Activated naive CD8-positive, alpha-beta T cell treated with anti-CD3 and anti-CD28 coated beads, Interleukin-2, amount 50 U/mL, for 24 hours (primary cell): ENCODE results near the gene ECSCR.
A peak's percentile ranks its signal among the peaks of the same experiment; 100 is the strongest.
"Not testable (repeated sequence)": the region's sequence is repeated elsewhere in the genome, so short reads cannot be mapped to it uniquely, and the experiment has no call there.

Experiments
- ATAC-seq: fragments of 150-1000 bp; cut with Tn5 transposase; one replicate; pipeline ENCODE4 v1.10.0; 2021
- DNase-seq: peaks from one replicate; pipeline ENCODE4 v3.0.0; 2021
- H3K27ac Mint-ChIP-seq: one replicate; pipeline ENCODE4 v1.8.0; 2021; ENCODE audit warnings: mild to moderate bottlenecking, mixed read lengths
- H3K27me3 Mint-ChIP-seq: one replicate; pipeline ENCODE4 v1.8.0; 2021; ENCODE audit warnings: mixed read lengths
- H3K36me3 Mint-ChIP-seq: one replicate; pipeline ENCODE4 v1.8.0; 2021; ENCODE audit warnings: low read depth, mixed read lengths
- H3K4me1 Mint-ChIP-seq: one replicate; pipeline ENCODE4 v1.8.0; 2021; ENCODE audit warnings: mixed read lengths
- H3K4me3 Mint-ChIP-seq: one replicate; pipeline ENCODE4 v1.8.0; 2021; ENCODE audit warnings: mild to moderate bottlenecking, moderate library complexity, mixed read lengths
- H3K9me3 Mint-ChIP-seq: one replicate; pipeline ENCODE4 v1.8.0; 2021; ENCODE audit warnings: mixed read lengths

ECSCR gene

DNA sequence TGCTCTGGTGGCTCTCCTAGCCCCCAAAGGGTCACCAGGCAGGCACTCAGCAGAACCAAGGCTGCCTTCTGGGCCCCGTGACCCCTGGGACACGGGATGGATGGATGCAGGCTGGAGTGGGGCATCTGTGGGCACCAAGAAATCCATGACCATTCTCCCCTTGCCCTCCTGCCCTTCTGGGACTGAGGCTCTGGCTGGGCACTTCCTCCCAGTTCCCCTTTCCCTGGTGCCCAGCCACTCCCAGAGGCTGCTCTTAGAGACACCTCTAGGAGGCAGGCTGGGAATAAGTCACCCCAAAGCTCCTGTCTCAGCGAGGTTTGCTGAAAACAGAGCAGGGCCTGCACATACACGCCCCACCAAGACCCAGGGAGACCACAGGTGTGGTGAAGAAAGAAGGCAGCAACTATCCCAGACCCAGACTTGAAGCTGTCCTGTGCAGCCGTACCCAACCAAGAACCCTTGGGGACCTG, 19.1 kb upstream of the ECSCR start:
- peak overlapping the region; percentile 89 for H3K27ac Mint-ChIP-seq
- no peak for DNase-seq
- peak; percentile 20 for ATAC-seq
- H3K4me1 Mint-ChIP-seq: peaks cover 34% of the 10 kb centered on the region
- peaks cover 11% of the 10 kb centered on the region for H3K36me3 Mint-ChIP-seq
- peak overlapping the region; percentile 84 for H3K4me3 Mint-ChIP-seq
- H3K27me3 Mint-ChIP-seq: no peaks in the 10 kb centered on the region
- H3K9me3 Mint-ChIP-seq: no peaks in the 10 kb centered on the region

DNA sequence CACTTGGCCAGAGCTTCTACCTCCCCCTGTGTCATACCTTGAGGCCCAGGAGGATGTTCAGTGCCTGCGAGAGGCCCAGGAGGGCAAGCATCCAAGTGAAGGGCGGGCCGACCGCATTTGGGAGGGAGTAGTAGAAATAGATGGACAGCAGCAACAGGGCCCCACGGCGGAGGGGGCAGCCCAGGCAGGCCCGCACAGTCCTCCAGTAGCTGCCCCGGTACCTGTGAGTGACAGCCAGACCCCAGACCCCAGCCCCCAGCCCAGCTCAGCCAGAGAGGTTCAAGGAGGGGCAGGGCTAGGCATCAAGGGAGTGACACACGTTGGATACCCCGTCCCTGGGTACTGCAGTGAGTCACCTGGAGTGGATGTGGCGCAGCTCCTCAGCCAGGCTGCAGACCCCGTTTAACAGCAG, 18.6 kb upstream of the ECSCR start:
- Mint-ChIP-seq H3K36me3 (peaks cover 13% of the 10 kb centered on the region), H3K4me1 (peaks cover 34% of the 10 kb centered on the region), H3K9me3 (no peaks in the 10 kb centered on the region), H3K4me3 (peak overlapping the region; percentile 84), H3K27me3 (no peaks in the 10 kb centered on the region), H3K27ac (peak overlapping the region; percentile 73)
- DNase-seq: no peak
- peak; percentile 12 for ATAC-seq

DNA sequence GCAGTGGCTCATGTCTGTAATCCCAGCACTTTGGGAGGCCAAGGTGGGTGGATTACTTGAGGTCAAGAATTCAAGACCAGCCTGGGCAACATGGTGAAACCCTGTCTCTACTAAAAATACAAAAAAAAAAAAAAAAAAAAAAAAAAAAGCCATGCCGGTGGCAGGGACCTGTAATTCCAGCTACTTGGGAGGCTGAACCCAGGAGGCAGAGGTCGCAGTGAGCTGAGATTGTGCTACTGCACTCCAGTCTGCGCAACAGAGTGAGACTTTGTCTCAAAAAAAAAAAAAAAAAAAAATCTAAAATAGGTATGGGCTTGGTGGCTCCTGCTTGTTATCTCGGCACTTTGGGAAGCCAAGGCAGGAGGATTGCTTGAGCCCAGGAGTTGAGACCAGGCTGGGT, 17.2 kb upstream of the ECSCR start:
- DNase-seq, H3K27ac Mint-ChIP-seq, H3K9me3 Mint-ChIP-seq, H3K4me3 Mint-ChIP-seq, ATAC-seq, H3K27me3 Mint-ChIP-seq: not testable (repeated sequence)
- peaks cover 47% of the 10 kb centered on the region for H3K4me1 Mint-ChIP-seq
- H3K36me3 Mint-ChIP-seq: peaks cover 24% of the 10 kb centered on the region

DNA sequence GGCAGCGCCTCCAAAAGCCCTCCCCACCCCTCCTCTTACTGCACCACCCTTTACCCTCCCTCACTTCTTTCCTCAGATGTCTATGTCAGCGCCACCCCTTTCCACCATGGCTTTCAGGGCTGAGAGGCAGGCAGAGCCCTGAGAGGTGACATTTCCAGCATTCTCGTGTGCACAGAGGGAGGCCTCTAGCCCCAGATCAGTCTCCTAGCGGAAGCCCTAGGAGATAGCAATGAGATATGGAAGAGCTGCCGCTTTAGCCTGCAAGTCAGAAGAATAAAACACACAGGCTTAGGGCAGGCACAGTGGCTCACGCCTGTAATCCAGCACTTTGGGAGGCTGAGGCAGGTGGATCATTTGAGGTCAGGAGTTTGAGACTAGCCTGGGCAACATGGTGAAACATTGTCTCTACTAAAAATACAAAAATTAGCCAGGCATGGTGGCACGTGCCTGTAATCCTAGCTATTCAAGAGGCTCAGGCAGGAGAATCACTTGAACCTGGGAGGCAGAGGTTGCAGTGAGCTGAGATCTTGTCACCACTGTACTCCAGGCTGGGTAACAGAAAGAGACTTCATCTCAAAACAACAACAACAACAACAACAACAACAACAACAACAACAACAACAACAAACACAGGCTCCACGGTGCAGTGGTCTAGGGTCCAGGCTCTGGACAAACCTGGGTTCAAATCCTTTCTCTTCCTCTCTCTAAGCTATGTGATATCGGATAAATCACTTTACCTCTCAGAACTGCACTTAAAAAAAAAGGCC, 16.3 kb upstream of the ECSCR start:
- DNase-seq, H3K9me3 Mint-ChIP-seq, ATAC-seq, H3K4me3 Mint-ChIP-seq, H3K27me3 Mint-ChIP-seq: not testable (repeated sequence)
- H3K27ac Mint-ChIP-seq: peak overlapping the region; percentile 57
- peaks cover 54% of the 10 kb centered on the region for H3K4me1 Mint-ChIP-seq
- peaks cover 24% of the 10 kb centered on the region for H3K36me3 Mint-ChIP-seq

DNA sequence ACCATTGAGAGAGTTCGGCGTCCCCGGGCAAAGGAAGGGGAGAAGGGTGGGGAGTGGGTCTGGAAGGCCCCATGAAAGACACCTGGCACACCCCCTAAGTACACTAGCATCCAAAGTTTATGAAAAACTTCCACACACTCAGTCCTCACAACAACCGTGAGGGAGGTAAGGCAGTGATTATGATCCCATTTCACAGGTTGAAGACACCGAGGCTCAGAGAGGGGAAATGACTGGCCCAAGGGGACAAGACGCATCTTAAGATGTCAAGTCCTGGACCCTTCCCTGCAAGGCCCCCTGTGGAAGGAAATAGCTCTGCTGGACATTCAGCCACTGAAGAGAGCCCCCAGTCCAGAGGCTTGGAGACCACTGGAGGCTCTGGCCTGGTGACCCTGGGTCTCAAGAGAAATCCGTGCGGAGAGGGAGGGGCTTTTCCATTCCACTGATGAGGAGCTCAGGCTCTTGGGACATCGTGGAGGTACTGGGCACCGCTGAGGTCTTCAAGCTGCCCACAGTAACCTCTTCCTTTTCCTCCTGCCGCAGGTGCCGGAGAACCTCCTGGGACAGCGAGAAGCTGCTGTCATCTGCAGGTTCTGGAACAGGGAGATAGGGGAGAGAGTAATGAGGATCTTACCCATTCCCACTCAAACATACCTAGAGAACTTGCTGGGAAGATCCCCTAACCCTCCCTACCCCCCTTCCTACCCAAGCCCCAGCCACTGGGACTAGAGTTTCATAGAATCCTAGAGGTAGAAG, 13.5 kb upstream of the ECSCR start:
- H3K4me1 Mint-ChIP-seq: peaks cover 53% of the 10 kb centered on the region
- DNase-seq (no peak), ATAC-seq (no peak)
- H3K36me3 Mint-ChIP-seq: peaks cover 22% of the 10 kb centered on the region
- no peak overlapping the region for H3K27ac Mint-ChIP-seq
- no peaks in the 10 kb centered on the region for H3K27me3 Mint-ChIP-seq
- no peak overlapping the region for H3K4me3 Mint-ChIP-seq
- H3K9me3 Mint-ChIP-seq: no peaks in the 10 kb centered on the region

DNA sequence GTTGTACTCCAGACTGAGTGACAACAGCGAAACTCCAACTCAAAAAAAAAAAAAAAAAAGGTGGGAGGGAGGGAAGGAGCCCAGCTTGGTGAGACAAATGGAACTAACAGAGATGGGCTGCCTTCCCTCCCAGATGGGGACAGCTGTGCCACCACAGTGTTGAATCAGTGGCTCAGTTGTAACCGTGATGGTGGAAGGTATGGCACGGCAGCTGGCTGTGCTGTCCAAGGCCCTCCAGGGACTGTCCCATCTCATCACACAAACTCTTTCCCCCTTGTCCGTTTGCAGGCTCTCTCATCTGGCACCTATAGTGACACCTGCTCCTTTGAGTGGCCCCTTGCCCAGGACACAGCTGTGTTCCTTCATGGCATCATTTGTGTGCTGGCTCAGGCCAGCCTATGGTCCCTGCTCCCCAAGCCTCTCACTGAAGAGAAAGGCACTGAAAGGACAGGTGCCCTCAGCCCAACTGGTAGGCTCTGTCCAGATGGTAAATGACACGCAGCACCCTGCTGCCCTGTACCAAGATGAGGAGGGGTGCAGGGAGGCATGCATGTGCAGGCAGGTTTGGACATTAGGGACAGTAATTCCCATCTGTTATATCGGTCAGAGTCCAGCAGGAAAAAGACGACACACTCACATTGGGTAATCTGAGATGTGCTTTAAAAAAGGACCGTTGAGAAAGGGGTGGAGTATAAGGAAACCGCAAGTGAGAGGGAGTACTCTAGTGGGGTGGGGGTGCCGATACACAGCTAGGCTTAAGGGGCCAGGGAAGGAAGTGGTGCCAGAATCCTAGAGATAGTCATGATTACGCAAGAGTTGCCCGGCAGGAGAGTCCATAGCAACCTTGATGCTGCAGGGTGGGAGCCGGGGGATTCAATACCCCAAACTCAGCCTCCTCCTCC, 12.6 kb upstream of the ECSCR start:
- DNase-seq (no peak), ATAC-seq (no peak)
- Mint-ChIP-seq H3K4me3 (peak overlapping the region; percentile 18), H3K4me1 (peaks cover 54% of the 10 kb centered on the region), H3K36me3 (peaks cover 16% of the 10 kb centered on the region), H3K27ac (peak overlapping the region; percentile 44), H3K27me3 (no peaks in the 10 kb centered on the region), H3K9me3 (no peaks in the 10 kb centered on the region)

DNA sequence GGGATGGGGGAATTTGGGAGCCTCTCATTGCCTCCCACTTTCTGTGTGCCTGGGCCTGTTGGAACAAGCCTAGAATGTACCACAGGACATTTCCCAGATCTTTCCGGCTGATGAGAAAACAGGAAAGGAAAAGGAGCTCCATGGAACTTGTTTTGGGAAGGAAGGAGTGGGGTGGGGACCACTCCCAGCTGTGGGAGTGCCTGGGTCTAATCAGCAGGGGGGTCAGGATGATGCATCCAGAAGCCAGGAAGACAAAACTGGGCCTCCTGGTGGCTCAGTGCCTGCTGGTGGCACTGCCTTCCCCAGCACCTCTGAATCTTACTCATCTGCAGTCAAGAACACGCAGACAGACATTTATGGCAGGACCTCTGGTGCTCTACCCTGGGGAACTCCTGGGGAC, 11.0 kb upstream of the ECSCR start:
- DNase-seq (no peak), ATAC-seq (no peak)
- Mint-ChIP-seq H3K4me1 (peaks cover 58% of the 10 kb centered on the region), H3K27me3 (no peaks in the 10 kb centered on the region), H3K9me3 (no peaks in the 10 kb centered on the region), H3K36me3 (peaks cover 13% of the 10 kb centered on the region), H3K4me3 (no peak overlapping the region), H3K27ac (peak overlapping the region; percentile 26)

DNA sequence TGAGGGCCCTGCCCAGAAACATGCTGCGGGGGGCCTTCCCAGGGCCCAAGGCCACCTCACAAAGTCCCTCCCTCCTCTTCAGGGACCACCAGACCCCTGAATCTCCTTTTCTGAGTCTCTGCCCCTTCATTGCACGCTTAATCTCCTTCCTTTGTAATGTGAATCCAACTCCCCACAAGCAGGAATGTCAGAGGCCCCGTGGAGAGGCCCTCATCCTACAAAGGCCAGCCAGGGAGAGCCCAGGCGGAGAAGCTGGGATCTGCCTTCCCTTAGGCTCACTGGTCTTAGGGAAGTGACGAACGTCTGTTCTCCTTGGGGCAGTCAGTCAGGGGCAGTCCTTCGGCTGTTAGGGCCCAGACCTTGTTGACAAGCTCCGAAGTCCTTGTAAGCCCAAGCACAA, 10.6 kb upstream of the ECSCR start:
- no peaks in the 10 kb centered on the region for H3K27me3 Mint-ChIP-seq
- H3K4me1 Mint-ChIP-seq: peaks cover 62% of the 10 kb centered on the region
- DNase-seq (no peak), ATAC-seq (no peak)
- H3K4me3 Mint-ChIP-seq: no peak overlapping the region
- H3K36me3 Mint-ChIP-seq: peaks cover 13% of the 10 kb centered on the region
- no peak overlapping the region for H3K27ac Mint-ChIP-seq
- H3K9me3 Mint-ChIP-seq: no peaks in the 10 kb centered on the region

DNA sequence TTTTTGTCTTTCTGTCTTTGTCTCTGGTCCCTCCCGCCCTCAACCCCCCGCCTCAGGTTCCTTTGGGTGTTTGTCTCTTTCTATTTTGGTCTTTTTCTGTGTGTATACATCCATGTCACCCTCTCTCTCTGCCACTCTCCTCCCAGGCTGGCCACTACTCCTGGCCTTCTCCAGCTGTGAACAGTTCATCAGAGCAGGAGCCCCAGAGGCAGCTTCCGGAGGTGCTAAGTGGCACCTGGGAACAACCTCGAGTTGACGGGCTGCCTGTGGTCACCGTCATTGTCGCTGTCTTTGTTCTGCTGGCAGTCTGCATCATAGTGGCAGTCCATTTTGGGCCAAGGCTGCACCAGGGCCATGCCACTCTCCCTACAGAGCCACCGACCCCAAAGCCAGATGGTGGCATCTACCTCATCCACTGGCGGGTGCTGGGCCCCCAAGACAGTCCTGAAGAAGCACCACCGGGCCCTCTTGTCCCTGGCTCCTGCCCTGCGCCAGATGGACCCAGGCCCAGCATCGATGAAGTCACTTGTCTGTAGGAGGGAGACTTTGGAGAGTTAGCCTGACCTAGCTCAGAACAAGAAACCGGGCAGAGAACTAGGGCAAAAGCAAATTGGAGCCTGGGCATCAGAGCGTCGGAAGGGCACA, 10.0 kb upstream of the ECSCR start:
- Mint-ChIP-seq H3K27ac (no peak overlapping the region), H3K27me3 (no peaks in the 10 kb centered on the region), H3K4me3 (no peak overlapping the region), H3K4me1 (peaks cover 63% of the 10 kb centered on the region), H3K36me3 (peaks cover 13% of the 10 kb centered on the region), H3K9me3 (no peaks in the 10 kb centered on the region)
- ATAC-seq (no peak), DNase-seq (no peak)

DNA sequence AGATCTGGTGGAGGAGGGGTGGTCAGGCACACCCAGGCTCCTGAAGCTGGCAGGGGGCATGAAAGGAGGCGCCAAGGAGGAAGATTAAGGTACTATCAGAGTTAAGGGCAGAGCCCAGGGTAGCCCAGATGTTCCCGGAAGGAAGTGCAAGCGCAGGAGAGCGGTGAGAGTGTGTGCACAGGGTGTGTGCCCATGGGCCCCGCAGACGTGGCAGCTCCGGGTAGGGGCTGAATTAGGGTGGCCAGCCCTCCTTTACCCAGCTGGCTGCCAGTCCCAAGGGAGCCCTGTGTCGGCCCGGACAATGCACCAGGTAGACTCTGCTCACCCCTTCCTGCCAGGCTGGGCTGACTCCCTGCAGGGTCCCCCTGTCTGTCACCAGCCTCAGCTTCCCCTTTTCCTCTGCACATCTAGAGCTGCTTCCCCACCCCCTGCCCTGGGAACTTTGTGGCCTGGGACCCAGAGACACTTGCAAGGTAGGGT, 8.3 kb upstream of the ECSCR start, which contains the start of gene SMIM33:
TSS of gene SMIM33 (plus strand) at position 184 of the 480 bp plus-strand sequence. CDS start at position 302, 118 bp downstream.
- peak; percentile 34 for DNase-seq
- Mint-ChIP-seq H3K36me3 (peaks cover 9% of the 10 kb centered on the region), H3K4me1 (peaks cover 61% of the 10 kb centered on the region), H3K27me3 (no peaks in the 10 kb centered on the region), H3K9me3 (no peaks in the 10 kb centered on the region), H3K4me3 (peak within 1 kb of the TSS; percentile 63), H3K27ac (peak within 1 kb of the TSS; percentile 88)
- peak; percentile 56 for ATAC-seq

DNA sequence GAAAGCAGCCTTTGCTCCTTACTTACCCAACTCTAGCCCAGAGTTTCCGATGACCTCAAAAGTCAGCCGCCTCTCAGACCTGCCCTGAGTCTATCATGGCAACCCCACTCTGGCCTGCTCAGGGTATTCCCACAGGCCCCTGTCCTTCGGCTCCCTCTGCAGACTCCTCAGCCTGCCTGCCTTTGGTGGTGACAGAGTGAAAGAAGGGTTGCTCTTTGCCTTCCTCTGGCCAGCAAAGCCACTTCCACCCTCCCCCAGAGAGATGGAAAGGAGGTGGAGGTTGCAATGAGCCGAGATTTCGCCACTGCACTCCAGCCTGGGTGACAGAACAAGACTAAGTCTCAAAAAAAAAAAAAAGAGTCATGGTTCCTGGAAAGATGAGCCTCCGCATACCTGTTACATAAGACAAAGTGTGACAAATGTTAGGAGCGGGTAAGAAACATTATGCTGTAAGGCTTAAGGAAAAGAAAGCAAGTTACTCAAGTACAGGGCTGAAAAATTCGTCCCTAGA, 5.9 kb upstream of the ECSCR start:
- ATAC-seq (peak; percentile 77), DNase-seq (peak; percentile 36)
- no peaks in the 10 kb centered on the region for H3K9me3 Mint-ChIP-seq
- no peaks in the 10 kb centered on the region for H3K27me3 Mint-ChIP-seq
- H3K36me3 Mint-ChIP-seq: no peaks in the 10 kb centered on the region
- no peak overlapping the region for H3K27ac Mint-ChIP-seq
- peaks cover 40% of the 10 kb centered on the region for H3K4me1 Mint-ChIP-seq
- H3K4me3 Mint-ChIP-seq: no peak overlapping the region

DNA sequence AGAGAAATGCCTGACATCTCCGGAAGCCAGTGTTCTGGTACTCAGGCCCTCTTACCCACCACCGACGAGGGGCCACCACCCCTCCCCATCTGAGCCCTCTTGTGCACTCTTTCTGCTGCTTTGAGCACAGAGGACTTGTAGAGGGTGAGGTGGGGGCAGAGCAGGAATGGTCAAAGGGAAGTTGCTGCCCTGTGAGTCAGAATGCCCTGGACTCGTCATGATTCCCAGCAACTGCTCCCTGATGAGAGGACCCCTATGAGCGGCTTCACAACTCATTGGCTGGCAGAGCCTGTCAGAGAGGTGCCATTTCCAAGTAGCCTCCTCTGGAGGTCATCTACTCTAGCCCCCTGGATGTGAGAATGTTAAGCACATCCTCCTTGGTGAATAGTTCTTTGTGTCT, 845 bp downstream of the ECSCR start:
- Mint-ChIP-seq H3K4me1 (peaks cover 45% of the 10 kb centered on the region), H3K27ac (no peak overlapping the region), H3K27me3 (no peaks in the 10 kb centered on the region), H3K36me3 (no peaks in the 10 kb centered on the region), H3K9me3 (no peaks in the 10 kb centered on the region), H3K4me3 (no peak overlapping the region)
- no peak for DNase-seq
- no peak for ATAC-seq

DNA sequence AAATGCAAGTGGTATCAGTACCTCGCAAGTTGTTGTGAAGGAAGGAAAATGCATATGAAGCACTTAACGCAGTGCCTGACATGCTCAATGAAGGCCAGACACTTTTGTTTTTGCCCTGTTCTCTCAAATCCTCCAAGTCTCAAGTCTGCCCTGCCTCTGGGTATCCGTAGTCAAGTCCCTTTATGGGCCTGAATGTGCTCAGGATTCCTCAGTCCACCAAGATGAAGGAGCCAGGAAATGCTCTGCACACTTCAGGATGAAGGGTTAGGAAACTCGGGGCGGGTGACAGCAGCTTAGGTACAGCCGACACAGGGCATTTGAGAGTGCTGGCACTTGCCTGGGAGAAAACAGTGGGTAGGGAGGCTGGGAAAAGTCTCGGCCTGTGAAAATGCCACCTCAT, 1.4 kb downstream of the ECSCR start:
- DNase-seq (no peak), ATAC-seq (no peak)
- no peak overlapping the region for H3K27ac Mint-ChIP-seq
- no peaks in the 10 kb centered on the region for H3K27me3 Mint-ChIP-seq
- peaks cover 50% of the 10 kb centered on the region for H3K4me1 Mint-ChIP-seq
- H3K9me3 Mint-ChIP-seq: no peaks in the 10 kb centered on the region
- no peaks in the 10 kb centered on the region for H3K36me3 Mint-ChIP-seq
- H3K4me3 Mint-ChIP-seq: no peak overlapping the region

DNA sequence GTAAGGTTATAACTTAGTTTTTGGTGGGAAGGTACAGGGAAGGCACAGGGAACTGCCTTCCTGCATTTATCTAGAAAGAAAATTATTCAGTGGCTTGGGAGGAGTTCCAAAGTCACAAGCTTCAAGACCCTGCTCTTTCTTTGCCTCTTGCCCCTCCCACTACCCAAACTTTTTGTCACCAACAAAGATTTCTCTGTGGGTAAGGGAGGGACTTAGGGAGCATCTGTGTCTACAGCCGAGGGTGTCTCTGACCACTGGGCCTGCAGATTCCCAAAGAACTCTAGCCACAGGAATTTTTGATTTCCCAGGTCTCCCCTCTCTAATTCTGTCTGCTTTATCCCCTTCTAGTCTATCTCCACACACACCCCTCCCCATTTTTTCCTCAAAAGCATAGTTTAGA, 2.1 kb downstream of the ECSCR start:
- H3K36me3 Mint-ChIP-seq: no peaks in the 10 kb centered on the region
- no peak overlapping the region for H3K4me3 Mint-ChIP-seq
- peaks cover 53% of the 10 kb centered on the region for H3K4me1 Mint-ChIP-seq
- DNase-seq (no peak), ATAC-seq (no peak)
- H3K27ac Mint-ChIP-seq: no peak overlapping the region
- H3K27me3 Mint-ChIP-seq: no peaks in the 10 kb centered on the region
- no peaks in the 10 kb centered on the region for H3K9me3 Mint-ChIP-seq
